Measurements from ENCODE around the gene PLCB1.

DNA sequence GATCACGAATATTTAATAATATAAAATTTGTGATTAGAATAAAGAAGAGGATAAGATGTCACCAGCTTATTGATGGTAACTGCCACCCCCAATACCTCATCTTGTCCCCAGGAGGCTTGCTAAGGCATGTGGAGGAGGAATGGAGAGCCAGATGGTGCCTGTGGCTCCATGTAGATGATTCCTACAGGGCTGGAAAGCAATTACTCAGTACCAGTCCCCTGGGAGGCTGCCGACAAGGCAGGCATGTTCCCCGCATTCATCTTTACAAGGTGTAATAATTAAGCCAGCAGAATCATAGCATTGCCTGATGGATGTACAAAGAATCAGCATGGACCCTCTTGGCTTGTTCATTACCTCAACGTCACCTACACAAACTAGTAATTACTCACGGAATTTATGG lies 155.3 kb downstream of the PLCB1 start:
- TF ChIP-seq EZH2 (IDR thresholded peaks at IDR 0.05; ENCODE audit: low read depth), result no peak
- TF ChIP-seq, protein P1, sequence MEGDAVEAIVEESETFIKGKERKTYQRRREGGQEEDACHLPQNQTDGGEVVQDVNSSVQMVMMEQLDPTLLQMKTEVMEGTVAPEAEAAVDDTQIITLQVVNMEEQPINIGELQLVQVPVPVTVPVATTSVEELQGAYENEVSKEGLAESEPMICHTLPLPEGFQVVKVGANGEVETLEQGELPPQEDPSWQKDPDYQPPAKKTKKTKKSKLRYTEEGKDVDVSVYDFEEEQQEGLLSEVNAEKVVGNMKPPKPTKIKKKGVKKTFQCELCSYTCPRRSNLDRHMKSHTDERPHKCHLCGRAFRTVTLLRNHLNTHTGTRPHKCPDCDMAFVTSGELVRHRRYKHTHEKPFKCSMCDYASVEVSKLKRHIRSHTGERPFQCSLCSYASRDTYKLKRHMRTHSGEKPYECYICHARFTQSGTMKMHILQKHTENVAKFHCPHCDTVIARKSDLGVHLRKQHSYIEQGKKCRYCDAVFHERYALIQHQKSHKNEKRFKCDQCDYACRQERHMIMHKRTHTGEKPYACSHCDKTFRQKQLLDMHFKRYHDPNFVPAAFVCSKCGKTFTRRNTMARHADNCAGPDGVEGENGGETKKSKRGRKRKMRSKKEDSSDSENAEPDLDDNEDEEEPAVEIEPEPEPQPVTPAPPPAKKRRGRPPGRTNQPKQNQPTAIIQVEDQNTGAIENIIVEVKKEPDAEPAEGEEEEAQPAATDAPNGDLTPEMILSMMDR (conservative IDR thresholded peaks at IDR 0.05), result no peak

Data from PC-9 (cell line).